Astrocyte (in vitro differentiated cells and primary cell): ENCODE measurements around the gene EXOG. TPM values are rescaled to one million over a fixed set of nuclear protein-coding genes. Genes with fewer than 3 reads are reported as not detected.

ENCODE experiments used
- DNase-seq: peaks from one replicate; pipeline ENCODE4 v3.0.0-alpha.2; 2010; ENCODE audit warnings: low read depth
- FAIRE-seq: peaks from 2 replicates; lab custom pipeline; 2011; peaks lifted over from hg19 to GRCh38; lab: Jason Lieb, UNC
- H2AFZ ChIP-seq: 2 replicates; pipeline ENCODE4 v1.6.0; 2012; ENCODE audit warnings: low read depth, low read length, inconsistent platforms
- H3K27ac ChIP-seq: 2 replicates; pipeline ENCODE4 v1.5.1; 2011; ENCODE audit warnings: low read depth, low read length, inconsistent platforms
- H3K27me3 ChIP-seq: 2 replicates; pipeline ENCODE4 v1.6.0; 2011; ENCODE audit warnings: low read length, inconsistent platforms; ENCODE audit not compliant: insufficient read depth
- H3K36me3 ChIP-seq: 2 replicates; pipeline ENCODE4 v1.5.1; 2011; ENCODE audit warnings: low read length, inconsistent platforms; ENCODE audit not compliant: insufficient read depth
- H3K4me1 ChIP-seq: 2 replicates; pipeline ENCODE4 v1.5.1; 2011; ENCODE audit warnings: low read length, inconsistent platforms; ENCODE audit not compliant: insufficient read depth
- H3K4me2 ChIP-seq: 2 replicates; pipeline ENCODE4 v1.6.0; 2012; ENCODE audit warnings: low read length, inconsistent platforms
- H3K4me3 ChIP-seq: 2 replicates; pipeline ENCODE4 v1.5.1; 2011; ENCODE audit warnings: low read depth, mild to moderate bottlenecking, low read length, inconsistent platforms; ENCODE audit not compliant: insufficient read depth
- H3K79me2 ChIP-seq: 2 replicates; pipeline ENCODE4 v1.6.0; 2012; ENCODE audit warnings: mild to moderate bottlenecking, low read length, inconsistent platforms; ENCODE audit not compliant: insufficient read depth
- H3K9ac ChIP-seq: 2 replicates; pipeline ENCODE4 v1.6.0; 2012; ENCODE audit warnings: mild to moderate bottlenecking, low read length, inconsistent platforms
- H3K9me3 ChIP-seq: 2 replicates; pipeline ENCODE4 v1.5.1; 2012; ENCODE audit warnings: low read depth, mild to moderate bottlenecking, low read length, inconsistent platforms; ENCODE audit not compliant: insufficient read depth
- H4K20me1 ChIP-seq: 2 replicates; pipeline ENCODE4 v1.6.0; 2012; ENCODE audit warnings: low read length, inconsistent platforms; ENCODE audit not compliant: insufficient read depth
- H3K27ac Mint-ChIP-seq: one replicate; pipeline ENCODE4 v1.8.0; 2021; ENCODE audit warnings: mild to moderate bottlenecking, mixed read lengths; ENCODE audit not compliant: unreplicated experiment
- H3K27me3 Mint-ChIP-seq: one replicate; pipeline ENCODE4 v1.8.0; 2021; ENCODE audit warnings: low read depth, mixed read lengths; ENCODE audit not compliant: unreplicated experiment
- H3K36me3 Mint-ChIP-seq: one replicate; pipeline ENCODE4 v1.8.0; 2021; ENCODE audit warnings: low read depth, mixed read lengths; ENCODE audit not compliant: unreplicated experiment
- H3K4me1 Mint-ChIP-seq: one replicate; pipeline ENCODE4 v1.8.0; 2021; ENCODE audit warnings: low read depth, mixed read lengths; ENCODE audit not compliant: unreplicated experiment
- H3K4me3 Mint-ChIP-seq: one replicate; pipeline ENCODE4 v1.8.0; 2021; ENCODE audit warnings: mild to moderate bottlenecking, moderate library complexity, mixed read lengths; ENCODE audit not compliant: unreplicated experiment
- H3K9me3 Mint-ChIP-seq: one replicate; pipeline ENCODE4 v1.8.0; 2021; ENCODE audit warnings: mild to moderate bottlenecking, mixed read lengths; ENCODE audit not compliant: unreplicated experiment
- EZH2 ChIP-seq: IDR thresholded peaks from 2 replicates; pipeline ENCODE4 v1.6.1; 2012; ENCODE audit warnings: mild to moderate bottlenecking, low read length, inconsistent platforms; ENCODE audit not compliant: insufficient read depth
- total RNA-seq: library from RNA; stranded (reverse); gene quantifications from 2 replicates; pipeline ENCODE4 v1.2.1, GENCODE V29; 2021
- TF ChIP-seq, protein P1 (sequence below): IDR thresholded peaks from 2 replicates; pipeline ENCODE4 v1.5.1; 2011; ENCODE audit warnings: low read depth, mild to moderate bottlenecking, inconsistent platforms, low read length, moderate library complexity; ENCODE audit not compliant: insufficient read depth

Gene EXOG
- total RNA-seq, 1 donor from 2014 or later = 11.5 TPM

DNA sequence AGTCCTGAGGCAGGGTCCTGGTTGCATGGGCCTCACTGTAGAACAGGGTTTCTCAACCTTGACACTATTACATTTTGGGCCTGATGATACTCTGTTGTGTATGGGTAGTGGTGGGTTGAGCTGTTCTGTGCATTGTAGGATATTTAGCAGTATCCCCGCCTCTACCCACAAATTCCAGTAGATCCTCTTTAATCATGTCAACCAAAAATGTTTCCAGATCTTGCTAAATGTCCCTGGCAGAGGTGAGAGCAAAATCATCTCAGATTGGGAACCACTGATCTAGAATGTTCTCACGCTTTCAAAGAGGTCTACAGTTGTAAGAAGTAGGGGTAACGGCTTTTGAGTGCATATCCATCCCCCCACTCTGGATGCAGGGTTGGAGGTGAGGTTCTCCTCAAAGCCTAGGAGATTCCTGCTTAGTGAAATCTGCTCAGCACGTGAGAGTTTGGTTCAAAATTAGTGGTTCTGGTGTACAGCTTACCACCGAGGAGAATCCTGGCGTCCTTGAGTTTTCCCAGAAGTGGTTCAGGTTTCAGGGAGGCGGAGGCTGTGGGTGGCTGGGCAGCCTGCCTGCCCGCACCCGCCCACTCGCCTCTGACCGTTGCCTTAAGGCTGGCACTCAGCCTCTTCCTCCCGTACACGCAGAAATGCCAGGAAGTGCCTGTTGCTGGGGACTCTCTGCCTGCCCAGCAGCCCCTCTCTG is 37.2 kb upstream of the EXOG start:
- Histone ChIP-seq H2AFZ (no peak overlapping the region), H3K4me3 (no peak overlapping the region), H3K4me1 (peaks cover 4% of the 10 kb centered on the region), H4K20me1 (peaks cover 54% of the 10 kb centered on the region), H3K27ac (no peak overlapping the region), H3K9me3 (no peaks in the 10 kb centered on the region), H3K4me2 (no peak overlapping the region), H3K9ac (no peak overlapping the region), H3K79me2 (peaks cover 26% of the 10 kb centered on the region), H3K36me3 (no peaks in the 10 kb centered on the region), H3K27me3 (no peaks in the 10 kb centered on the region)
- Mint-ChIP-seq H3K4me3 (no peak overlapping the region), H3K36me3 (no peaks in the 10 kb centered on the region), H3K27ac (no peak overlapping the region), H3K27me3 (no peaks in the 10 kb centered on the region), H3K9me3 (no peaks in the 10 kb centered on the region), H3K4me1 (peaks cover 1% of the 10 kb centered on the region)
- DNase-seq (peak; percentile 54), FAIRE-seq (no peak)
- TF ChIP-seq, protein P1, sequence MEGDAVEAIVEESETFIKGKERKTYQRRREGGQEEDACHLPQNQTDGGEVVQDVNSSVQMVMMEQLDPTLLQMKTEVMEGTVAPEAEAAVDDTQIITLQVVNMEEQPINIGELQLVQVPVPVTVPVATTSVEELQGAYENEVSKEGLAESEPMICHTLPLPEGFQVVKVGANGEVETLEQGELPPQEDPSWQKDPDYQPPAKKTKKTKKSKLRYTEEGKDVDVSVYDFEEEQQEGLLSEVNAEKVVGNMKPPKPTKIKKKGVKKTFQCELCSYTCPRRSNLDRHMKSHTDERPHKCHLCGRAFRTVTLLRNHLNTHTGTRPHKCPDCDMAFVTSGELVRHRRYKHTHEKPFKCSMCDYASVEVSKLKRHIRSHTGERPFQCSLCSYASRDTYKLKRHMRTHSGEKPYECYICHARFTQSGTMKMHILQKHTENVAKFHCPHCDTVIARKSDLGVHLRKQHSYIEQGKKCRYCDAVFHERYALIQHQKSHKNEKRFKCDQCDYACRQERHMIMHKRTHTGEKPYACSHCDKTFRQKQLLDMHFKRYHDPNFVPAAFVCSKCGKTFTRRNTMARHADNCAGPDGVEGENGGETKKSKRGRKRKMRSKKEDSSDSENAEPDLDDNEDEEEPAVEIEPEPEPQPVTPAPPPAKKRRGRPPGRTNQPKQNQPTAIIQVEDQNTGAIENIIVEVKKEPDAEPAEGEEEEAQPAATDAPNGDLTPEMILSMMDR = no peak
- no peak for TF ChIP-seq EZH2

DNA sequence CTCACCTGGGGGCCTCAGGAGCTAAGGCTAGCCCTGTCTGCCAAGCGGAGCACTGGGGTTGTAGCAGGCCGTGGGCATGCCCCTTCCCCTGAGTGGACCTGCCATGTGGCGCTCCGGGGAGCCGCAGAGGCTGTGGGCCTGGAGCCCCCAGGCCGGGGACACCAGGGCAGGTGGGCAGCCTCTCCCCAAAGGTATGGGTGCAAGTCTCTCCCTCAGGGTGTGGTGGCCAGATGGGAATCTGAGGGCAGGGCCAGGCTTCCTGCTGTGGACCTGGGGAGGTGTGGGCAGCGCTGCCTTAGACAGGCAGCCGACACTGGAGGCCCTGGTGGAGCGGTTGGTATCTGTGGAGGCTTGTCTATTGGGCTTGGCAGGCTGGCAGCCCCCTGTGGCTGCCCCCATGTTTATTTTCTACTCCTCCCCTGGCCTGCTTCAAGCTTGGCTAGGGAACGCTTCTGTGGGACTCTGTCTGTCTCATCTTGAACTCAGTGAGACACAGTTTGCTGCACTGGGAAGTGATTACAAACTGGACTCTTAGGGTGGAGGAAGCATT is 36.6 kb upstream of the EXOG start:
- no peak overlapping the region for H3K4me2 ChIP-seq
- no peak for FAIRE-seq
- H3K79me2 ChIP-seq = peaks cover 26% of the 10 kb centered on the region

More for the DNA sequence above, 36.6 kb upstream of the EXOG start:
- H3K27me3 ChIP-seq = no peaks in the 10 kb centered on the region
- peaks cover 3% of the 10 kb centered on the region for H3K4me1 ChIP-seq
- Mint-ChIP-seq H3K36me3 (no peaks in the 10 kb centered on the region), H3K4me1 (peaks cover 1% of the 10 kb centered on the region), H3K9me3 (no peaks in the 10 kb centered on the region), H3K27me3 (no peaks in the 10 kb centered on the region), H3K4me3 (no peak overlapping the region), H3K27ac (no peak overlapping the region)
- TF ChIP-seq EZH2 = no peak
- TF ChIP-seq, protein P1 = no peak
- H3K27ac ChIP-seq = no peak overlapping the region
- H4K20me1 ChIP-seq = peaks cover 54% of the 10 kb centered on the region
- no peak overlapping the region for H3K4me3 ChIP-seq
- H3K9me3 ChIP-seq = no peaks in the 10 kb centered on the region
- no peak for DNase-seq
- no peak overlapping the region for H3K9ac ChIP-seq
- no peaks in the 10 kb centered on the region for H3K36me3 ChIP-seq
- no peak overlapping the region for H2AFZ ChIP-seq
